Activated T-helper 1 cell treated with anti-CD3 and anti-CD28 coated beads, Interleukin-2, amount 50 U/mL, for 16 hours (primary cell): ENCODE measurements around the gene TBC1D21.

ENCODE experiments used
- DNase-seq, 2 donors: peaks; one replicate each; pipeline ENCODE4 v3.0.0-alpha.2; 2020; ENCODE audit warnings: low read depth in 1 of 2, low spot score in 1 of 2

TBC1D21 gene, protein sequence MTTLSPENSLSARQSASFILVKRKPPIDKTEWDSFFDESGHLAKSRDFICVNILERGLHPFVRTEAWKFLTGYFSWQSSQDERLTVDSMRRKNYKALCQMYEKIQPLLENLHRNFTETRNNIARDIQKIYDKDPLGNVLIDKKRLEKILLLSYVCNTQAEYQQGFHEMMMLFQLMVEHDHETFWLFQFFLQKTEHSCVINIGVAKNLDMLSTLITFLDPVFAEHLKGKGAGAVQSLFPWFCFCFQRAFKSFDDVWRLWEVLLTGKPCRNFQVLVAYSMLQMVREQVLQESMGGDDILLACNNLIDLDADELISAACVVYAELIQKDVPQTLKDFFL

DNA sequence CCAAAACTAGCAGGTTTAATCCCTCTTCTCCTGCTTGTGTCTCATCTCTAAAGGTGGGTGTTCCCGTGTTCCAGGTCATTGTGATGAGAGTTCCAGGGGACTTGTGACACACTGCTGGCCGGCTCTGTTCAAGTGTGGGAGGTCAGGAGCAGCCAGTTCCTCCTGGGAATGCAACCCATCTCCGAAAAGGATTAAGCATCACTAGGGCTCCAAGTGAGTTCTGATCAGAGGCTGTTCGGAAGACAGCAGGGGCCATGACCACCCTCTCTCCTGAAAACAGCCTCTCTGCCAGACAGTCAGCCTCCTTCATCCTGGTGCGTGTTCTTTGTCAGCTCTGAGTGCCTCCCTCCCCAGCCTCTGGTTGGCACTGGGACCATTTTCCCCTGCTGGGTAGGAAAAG is at the start of gene TBC1D21:
TSS of gene TBC1D21 (plus strand) at position 109 of the 400 bp plus-strand sequence. CDS start at position 255, 146 bp downstream.
- no peak for DNase-seq

DNA sequence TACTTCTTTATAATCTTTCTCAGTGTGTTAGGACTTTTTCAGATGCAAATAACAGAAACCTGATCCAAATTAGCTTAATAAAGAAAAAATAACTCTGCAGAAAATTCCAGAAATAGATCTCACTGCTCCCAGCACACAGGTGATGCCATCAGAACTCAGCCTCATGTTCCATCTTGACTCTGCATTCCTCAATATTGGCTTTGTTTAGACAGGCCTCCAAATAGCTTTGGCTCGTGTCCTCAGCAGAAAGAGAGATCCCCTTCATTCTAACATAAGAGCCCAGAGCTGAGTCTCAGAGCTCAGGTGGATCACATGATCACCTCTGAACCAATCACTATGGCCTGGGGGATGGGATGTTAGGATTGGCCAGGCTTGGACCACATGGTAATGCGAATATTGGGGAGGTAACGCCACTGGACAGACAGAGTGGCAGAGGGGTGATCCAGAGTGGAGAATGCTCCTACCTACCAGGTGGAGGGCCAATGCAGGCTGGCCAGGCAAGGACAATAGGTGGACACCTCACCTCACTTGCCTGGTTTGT is 46.6 kb upstream of the TBC1D21 start:
- DNase-seq = no peak

- DNase-seq = no peak
These were observed 43.8 kb upstream of the TBC1D21 start for GRCh38 chr15:73829523-73829922.

- DNase-seq = no peak
These were observed 40.7 kb upstream of the TBC1D21 start for GRCh38 chr15:73832657-73833056.

- no peak for DNase-seq
These were observed 36.5 kb upstream of the TBC1D21 start for GRCh38 chr15:73836845-73837244.

DNA sequence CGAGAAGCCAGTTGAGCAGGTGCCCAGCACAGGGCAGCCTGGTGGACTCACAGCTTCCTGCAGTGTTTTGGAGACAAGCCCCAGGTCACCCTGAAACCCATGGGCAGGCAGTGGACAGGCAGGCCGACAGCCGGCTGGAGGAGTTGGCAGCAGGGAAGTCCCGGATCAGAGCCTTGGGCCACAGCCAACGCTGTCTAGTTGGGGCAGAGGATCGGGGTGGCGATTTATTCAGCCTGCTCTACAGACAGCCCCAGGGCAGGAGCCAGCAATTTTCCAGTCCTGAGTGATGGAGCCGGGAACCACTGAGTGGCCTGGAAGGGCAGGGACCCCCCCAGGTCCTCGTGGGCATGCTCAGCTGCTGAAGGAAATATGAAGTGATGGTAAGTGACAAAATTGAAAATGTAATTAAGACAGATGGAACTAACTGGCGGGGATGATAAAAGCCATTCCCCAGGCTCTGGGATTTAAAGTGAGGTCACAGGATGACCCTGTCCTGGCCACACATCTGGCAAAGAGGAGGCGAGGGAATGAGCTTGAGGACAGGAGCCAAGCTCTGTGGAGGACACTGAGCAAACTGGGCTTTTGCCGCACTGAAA is 34.4 kb upstream of the TBC1D21 start:
- DNase-seq = no peak

DNA sequence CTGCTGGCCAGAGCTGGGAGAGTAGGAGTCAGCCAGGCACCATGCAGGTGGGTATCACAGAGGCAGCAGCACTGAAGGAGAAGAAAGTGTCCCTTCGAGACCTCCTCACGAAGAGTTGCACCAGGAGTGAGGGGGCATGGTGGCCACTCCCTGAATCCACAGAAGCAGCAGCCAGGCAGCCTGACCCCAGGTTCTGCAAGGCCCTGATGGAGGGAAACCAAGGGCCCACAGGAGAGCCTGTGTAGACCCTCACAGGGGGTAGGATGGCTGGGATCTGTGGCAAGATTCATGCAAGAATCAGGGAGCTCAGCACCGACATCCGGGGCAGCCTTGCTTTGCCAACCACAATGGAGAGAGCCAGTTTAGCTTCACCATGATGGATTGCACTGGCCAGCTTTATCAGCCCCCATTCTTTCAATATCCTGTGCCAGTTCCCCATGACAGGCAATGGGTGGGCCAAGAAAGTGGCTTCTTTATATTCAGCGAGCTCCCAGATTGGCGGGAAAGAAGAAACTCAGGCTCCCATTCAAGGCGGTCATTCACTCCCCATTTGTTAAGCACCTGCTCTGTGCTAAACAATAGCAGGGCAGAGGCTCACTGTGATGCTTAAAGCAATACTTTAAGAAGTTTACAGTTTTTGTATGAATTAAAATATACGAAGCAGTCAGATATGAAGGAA is 33.5 kb upstream of the TBC1D21 start:
- DNase-seq = no peak

GRCh38 chr15:73840771-73841170 is 32.6 kb upstream of the TBC1D21 start:
- no peak for DNase-seq

GRCh38 chr15:73841756-73842725 is 31.3 kb upstream of the TBC1D21 start:
- no peak for DNase-seq

- DNase-seq = no peak
These were observed 29.6 kb upstream of the TBC1D21 start for GRCh38 chr15:73843787-73844186.

DNA sequence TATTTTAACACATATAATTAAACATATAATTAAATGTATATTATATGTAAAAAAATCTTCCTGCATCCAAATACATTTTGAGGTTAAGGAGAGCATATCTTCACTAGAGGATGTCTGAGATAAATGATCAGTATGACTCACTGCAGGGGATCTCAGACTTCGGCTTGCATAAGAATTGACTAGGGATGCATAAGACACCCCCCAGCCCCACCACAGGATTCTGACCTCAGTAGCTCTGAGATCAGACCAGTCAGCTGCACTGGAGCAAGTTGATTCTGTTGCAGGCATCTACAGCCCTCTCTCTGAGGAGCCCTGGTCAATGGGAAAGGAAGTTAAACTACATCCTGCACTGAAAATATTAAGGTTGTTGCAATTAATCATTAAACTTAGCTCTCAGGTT is 29.0 kb upstream of the TBC1D21 start:
- DNase-seq = no peak

- no peak for DNase-seq
These were observed 27.9 kb upstream of the TBC1D21 start for GRCh38 chr15:73845507-73845906.

DNA sequence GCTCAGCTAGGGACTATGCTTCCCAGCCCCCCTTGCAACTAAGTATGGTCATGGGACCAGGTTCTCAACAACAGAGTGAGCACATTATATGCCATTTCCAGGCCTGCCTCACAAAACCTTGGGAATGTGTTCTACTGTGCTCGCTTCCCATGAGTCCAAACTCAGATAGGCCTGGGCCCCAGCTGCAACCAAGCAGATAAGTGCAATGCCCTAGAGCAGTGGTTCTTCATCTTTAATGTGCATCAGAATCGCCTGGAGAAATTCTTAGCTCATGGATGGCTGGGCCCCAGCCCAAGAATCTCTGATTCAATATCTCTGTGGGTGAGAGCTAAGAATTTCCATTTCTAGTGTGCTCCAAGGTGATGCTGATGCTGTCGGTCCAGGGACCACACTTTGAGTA is 27.5 kb upstream of the TBC1D21 start:
- DNase-seq = no peak

DNA sequence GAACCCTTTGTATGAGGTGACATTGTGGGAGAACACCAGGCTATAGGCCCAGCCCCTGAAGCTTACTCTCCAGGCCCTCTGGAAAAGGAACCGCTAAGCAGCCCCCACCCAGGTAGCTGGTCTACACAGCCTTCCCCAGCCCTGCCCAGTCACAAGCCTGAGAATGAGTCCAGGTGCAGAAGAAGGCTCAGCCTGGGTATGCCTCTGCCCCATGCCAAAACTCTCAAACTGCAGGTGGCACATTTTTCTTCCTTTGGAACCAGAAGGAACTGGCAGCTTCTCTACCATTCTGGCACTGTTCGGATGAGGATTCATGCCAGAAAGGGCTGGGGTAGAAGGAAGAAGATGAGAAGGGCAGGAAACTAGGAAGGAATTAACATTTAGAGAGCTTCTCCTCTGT is 23.7 kb upstream of the TBC1D21 start:
- DNase-seq = no peak

DNA sequence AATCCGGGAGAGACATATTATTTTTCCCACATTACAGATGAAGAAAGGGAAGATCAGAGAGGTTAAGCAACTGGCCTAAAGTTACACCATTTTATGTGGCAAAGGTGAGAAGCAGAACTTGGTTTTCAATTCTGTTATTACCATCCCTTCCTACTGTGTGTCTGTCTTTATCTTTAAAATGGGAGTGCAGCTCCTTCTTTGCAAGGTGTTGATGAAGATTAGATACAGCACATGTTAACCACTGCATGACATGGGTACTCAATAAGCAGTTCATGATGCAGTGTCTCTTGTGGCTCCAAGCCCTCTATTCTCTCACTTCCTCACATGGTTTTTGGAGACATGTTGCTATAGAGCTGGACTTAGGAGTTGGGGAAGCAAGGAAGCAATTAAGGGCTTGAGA is 23.1 kb upstream of the TBC1D21 start:
- DNase-seq = no peak

DNA sequence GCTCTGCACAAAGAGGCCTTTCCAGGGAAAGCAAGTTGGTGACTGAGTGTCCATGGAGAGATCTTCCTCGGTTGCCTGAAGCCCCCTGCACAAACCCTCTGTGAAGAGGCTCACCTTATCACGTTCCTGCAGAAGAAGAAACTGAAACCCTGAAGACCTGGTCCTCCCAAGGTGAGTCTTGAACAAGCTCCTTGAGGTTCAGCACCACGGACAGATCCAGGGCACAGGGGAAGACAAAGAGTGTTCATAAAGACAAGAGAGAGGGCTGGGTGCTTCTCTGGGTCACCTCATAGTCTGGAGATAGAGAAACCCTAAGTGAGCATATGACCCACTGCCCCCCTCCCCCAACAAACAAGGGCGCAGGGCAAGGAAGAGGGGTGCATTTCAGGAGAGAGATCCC is 21.7 kb upstream of the TBC1D21 start:
- DNase-seq = no peak

DNA sequence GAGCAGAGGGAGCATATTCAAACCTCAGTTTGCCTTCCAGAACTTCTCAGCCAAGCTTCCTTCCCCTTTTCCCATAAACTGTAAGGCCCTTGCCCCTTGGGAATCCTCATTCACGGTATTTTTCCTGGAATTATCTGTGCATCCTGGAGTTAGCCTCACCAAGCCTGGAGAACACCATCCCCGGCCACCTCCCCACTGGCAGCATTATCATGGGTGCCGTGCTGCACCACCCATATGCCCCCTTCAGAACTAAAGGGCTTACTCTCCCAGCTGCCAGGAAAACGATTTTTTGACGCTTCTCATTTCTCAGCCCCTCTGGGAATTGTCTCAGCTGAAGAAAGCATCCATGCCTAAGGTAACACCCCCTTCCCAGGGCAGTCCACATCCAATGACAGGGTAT is 20.9 kb upstream of the TBC1D21 start:
- DNase-seq = no peak

- no peak for DNase-seq
These were observed 19.1 kb upstream of the TBC1D21 start for GRCh38 chr15:73854265-73854664.

GRCh38 chr15:73856458-73857192 is 16.7 kb upstream of the TBC1D21 start:
- DNase-seq = no peak

DNA sequence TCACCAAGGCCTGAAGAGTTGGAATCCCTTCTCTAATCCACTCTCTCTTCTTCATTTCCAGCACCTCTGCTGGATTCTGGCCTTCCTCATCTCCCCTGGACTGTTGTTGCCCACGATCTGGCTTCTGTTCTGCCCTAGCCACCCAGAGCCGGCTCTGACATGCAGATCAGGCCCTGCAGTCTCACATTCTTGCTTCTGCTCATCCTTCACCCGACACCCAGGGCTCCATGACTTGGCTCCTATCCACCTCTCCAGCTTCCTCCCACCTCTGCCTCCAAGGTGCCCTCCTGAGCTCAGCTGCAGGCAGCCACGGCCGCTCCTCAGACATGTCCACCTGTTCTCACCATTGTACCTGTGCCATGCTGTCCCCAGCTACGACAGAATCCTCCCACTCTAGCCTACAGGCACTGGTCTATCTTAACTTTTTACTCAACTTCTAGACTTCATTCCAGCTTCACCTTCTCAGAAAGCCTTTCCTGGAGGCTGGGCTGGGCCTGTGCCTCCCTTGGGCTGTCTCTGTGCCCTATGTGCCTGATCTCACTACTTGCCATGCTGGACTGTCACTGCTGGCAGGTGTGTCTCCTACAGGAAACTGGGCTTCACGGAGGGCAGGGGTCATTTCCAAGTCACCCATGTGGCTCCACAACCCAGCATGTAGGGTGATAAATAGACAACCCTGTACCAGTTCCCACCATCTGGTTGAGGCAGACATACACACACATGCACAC is 16.0 kb upstream of the TBC1D21 start:
- no peak for DNase-seq
